Embryonic facial prominence (tissue), 1 donor: Measurements from ENCODE around the gene NIBAN1.

ENCODE experiments used
- DNase-seq: peaks from one replicate; pipeline ENCODE4 v3.0.0-alpha.2; 2016; ENCODE audit errors: extremely low spot score

NIBAN1 gene

GRCh38 chr1:184945678-184946412 lies 28.5 kb downstream of the NIBAN1 start:
- no peak for DNase-seq

- peak; percentile 38 for DNase-seq
Observed at GRCh38 chr1:184945029-184945428, 29.3 kb downstream of the NIBAN1 start.

GRCh38 chr1:184943998-184944397 lies 30.3 kb downstream of the NIBAN1 start:
- no peak for DNase-seq

DNA sequence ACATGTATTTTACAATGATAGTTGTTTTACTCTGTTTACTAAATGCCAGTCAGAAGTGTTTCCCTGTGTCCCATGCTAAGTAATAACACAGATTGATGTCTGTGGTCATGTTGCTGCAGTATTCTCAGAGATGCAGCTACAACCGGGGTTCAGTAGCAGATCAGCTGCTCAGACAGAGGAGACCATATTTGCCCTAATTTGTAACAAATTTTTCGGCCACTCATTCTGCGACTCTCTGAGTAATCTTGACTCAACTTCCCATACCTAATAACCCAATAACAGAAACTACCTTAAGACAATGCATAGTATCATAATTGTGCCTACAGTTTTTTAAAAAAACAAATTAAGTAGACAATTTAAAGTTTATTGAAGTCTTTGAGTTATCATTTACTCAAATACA lies 32.6 kb downstream of the NIBAN1 start:
- no peak for DNase-seq

DNA sequence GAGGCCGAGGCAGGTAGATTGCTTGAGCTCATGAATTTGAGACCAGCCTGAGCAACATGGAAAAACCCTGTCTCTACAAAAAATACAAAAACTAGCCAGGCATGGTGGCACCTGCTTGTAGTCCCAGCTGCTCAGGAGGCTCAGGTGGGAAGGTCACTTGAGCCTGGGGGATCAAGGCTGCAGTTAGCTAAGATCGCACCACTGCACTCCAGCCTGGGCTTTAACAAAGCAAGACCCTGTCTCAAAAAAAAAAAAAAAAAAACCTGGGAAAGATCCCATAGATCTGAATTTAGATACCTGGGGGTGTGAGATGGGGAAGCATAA lies 32.9 kb downstream of the NIBAN1 start:
- DNase-seq: no peak

GRCh38 chr1:184940694-184941409 lies 33.5 kb downstream of the NIBAN1 start:
- no peak for DNase-seq

DNA sequence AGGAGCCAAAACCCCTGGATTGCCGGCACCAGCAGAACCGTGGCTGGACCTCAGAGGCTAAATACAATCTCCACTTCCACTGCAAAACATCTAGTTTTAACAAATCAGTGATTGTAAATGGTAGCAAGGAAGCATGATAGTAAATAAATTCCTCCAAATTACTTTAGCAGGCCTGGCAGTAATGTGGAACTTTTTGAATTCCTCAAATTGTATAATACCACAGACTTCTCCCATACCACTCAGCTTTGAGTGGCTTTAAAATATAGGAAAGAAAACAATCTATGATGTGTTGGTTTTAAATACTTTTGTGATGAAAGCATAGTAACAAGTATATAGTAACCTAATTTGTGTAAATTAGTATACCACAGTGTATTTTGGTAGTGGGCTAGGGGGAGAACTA lies 34.1 kb downstream of the NIBAN1 start:
- no peak for DNase-seq

GRCh38 chr1:184937729-184938128 lies 36.6 kb downstream of the NIBAN1 start:
- DNase-seq: no peak

DNA sequence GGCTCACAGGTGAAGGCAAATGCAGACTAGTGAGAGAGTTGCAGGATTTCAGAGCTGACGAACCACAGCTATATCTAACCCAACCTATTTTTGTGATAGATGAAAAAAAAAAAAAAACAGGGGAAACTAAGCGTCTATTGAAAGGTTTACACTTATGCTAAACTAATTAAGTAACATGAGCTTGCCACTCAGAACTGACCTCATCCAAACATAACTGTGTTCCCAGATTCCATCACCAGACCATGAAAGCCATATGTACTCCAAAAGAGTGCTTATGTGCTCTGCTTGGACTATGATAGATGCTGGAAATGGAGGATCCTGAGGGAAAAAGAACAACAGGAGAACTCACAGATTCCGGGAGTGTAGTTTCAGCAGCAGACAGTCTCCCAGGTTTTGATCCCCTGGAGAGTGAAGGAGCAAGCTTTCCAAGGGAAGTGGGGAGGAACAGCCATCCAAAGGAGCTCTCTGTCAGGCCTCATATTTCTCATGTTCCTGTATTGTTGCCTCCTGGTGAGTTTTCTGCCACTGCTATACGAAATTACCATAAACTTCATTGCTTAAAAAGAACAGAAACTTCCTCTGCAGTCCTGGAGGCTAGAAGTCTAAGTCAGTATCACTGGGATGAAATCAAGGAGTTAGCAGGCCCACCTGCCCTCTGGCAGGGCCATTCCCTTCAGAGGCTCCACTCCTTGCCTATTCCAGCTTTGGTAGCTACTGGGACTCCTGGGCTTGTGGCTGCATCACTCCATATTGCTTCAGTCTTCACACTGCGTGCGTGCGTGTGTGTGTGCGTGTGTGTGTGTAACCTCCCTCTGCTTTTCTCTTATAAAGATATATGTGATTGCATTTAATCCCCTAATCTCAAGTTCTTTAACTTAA lies 38.1 kb downstream of the NIBAN1 start:
- DNase-seq: no peak

GRCh38 chr1:184933944-184934343 lies 40.4 kb downstream of the NIBAN1 start:
- DNase-seq: no peak

GRCh38 chr1:184932319-184932718 lies 42.0 kb downstream of the NIBAN1 start:
- DNase-seq: no peak

DNA sequence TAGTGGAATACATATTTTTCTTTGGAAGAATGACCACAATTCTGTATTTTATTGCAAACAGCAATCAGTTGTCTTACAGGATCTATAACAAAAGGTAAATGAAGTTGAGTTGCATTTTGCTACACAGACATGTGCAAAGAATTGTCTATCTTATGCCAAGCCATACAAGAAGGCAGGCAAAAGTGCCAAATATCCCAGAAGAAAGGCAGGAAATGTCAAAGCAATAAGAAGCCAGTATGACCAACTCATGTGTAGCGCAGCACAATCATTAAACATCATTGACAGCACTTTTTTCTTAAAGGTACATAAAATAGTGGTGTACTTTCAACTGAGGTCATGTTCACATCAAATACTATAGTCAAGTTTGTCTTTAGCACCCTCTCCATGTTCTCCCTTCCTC lies 42.7 kb downstream of the NIBAN1 start:
- no peak for DNase-seq

DNA sequence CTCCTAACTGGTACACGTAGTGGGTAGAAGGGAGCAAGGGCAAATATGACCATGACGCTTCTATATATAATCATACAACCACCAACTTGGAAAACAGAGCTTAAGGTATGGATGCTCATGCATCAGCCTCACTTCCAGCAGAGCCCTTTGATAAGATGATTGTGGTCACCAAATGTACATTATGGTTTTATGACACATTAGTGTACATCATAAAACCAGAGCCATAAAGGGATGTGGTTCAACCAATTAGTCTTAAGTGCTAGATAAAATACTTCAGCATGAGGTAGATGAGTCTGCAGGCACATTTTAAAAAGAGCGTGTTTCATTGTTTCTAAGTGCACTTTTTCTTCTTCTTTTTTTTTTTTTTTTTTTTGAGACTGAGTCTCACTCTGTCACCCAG lies 43.7 kb downstream of the NIBAN1 start:
- DNase-seq: no peak

GRCh38 chr1:184930232-184930631 lies 44.1 kb downstream of the NIBAN1 start:
- DNase-seq: no peak

DNA sequence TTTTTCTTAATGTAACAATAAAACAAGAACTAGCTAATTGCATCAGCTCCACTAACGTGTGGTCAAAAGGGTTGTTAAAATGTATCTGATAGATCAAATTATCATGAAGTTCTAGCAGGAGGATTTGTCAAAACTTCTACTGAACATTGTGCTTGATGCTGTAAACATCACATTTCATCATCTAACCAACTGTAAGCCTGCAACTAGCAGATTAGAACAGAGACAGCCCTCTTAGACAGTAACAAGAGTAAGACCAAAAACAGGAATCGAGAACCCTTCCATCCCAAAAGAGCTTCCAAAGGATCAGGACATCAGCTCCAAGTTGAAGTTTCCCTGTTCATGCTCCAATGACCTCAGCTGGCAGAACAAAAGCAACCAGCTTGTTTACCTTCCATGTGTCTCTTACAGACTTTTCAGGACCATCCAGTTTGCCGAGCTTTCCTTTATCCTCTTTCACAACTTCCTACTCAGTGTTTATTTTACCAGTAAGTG lies 44.6 kb downstream of the NIBAN1 start:
- no peak for DNase-seq

DNA sequence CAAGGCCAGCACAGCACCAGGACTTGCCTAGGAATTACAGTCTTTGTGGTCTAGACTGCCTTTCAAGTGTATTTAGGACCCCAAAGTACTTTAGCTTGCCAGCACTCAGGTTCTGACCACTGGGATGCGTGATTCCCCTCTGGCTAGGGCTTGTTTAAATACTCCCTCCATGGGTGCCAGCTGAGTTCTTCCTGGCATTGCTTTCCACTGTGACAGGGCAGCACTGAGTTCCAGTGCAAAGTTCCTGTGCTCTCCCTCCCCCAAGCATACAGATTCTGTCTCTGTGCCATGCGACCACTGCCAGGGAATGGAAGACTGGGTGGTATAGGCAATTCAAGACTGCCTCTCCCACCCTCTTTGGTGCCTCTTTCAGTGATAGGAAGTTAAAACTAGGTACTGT lies 45.9 kb downstream of the NIBAN1 start:
- DNase-seq: no peak
